GM19099 (cell line): Measurements from ENCODE around the gene PITPNM2.

Experiments used
- POLR2A ChIP-seq: IDR thresholded peaks from 3 replicates; pipeline ENCODE4 v1.6.1; 2011; ENCODE audit warnings: low read depth; ENCODE audit not compliant: insufficient read length; ENCODE audit errors: extremely low read depth

Gene PITPNM2

DNA sequence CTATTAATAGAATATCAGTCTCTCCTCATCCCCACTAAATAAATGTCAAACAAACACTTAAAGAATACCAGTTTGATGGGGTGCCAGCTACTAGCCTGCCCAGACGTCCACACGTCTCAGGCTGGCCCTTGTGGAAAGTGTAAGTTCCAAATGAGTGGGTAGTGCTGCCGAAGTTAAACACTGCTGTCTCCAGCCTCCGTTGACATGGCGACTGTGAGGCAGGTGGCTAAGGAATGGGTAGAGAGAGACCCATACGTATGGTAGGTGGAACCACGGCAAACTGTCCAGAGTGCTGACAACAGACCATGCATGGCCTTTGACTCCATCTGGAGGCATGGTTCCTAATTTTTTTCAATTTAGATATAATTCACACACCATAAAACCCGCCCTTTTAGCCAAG is 37.9 kb downstream of the PITPNM2 start:
- TF ChIP-seq POLR2A = no peak

GRCh38 chr12:123111498-123112165 is 39.3 kb downstream of the PITPNM2 start:
- no peak for TF ChIP-seq POLR2A

DNA sequence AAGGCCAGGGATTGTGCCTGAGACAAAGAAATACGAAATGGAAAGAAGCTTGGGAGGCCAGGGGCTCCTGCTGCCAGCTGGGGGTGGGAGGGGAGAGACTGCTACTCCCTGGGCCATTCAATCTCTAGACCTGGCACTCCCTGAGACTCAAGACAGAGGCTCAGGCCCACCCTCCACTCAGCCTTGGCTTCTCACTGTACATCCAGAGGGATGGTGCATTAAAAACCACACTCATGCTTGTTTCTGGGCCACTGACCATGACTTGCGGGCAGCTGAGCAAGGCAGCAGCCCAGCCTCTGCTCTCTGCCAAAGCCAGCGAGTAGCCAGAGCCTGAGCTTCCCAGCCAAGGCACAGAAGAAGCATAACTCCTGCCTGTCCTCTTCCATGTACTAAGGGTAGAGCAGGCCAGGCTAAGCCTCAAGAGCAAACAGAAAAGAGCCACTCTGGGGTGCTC is 41.5 kb downstream of the PITPNM2 start:
- no peak for TF ChIP-seq POLR2A

DNA sequence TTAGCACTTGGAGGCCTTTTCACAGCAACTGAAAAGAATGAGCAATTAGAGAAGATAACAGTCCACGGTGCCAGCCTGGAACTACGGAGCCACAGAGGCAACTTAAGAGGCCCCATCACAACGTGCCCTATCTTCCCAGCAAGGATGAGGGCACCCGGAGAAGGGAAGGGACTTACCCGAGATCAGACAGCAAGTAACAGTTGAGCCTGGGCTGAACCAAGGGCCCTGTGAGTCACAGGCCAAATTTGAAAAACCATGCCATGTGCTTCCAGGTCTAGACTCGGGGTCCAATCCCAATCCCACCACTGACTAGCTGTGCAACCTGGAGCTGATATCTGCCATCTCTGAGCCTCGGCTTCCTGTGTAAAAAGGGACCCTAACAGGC is 42.2 kb downstream of the PITPNM2 start:
- no peak for TF ChIP-seq POLR2A

DNA sequence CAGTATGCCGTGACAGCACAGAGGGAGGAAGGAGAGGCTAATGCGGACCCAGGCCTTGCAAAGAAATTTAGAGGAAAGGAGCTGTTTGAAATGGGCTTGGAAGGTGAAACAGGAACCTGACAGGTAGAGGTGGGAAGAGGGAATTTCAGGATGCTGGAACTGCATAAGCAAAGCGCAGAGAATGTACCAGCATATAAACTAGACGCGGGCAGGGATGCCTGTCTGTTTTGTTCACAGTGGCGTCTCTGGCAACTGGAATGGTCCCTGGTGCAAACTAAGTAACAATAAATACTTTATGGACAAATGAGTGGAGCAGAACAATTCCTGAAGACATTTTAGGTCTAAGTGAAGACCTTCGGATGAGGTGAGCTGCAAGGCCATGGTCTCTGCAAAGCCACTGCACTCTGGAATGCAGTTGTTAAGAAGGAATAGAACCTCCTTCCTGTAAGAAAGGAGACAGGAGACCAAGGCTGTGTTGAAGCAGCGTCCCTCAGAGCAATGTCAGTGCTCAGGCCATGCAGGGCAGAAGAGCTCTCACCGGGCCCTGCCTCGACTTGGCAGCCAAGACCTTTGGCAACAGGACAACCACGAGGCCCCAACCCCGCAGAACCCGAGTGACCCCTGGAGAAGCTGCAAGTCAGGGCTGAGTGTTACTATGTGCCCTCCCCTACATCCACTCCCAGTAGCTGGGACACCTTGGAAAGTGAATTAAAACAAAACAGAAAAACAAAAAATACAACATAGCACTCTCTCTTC is 42.8 kb downstream of the PITPNM2 start:
- no peak for TF ChIP-seq POLR2A

GRCh38 chr12:123106640-123107359 is 44.1 kb downstream of the PITPNM2 start:
- TF ChIP-seq POLR2A = no peak

GRCh38 chr12:123105211-123105826 is 45.6 kb downstream of the PITPNM2 start:
- no peak for TF ChIP-seq POLR2A

- no peak for TF ChIP-seq POLR2A
Observed at GRCh38 chr12:123104809-123105208, 46.1 kb downstream of the PITPNM2 start.

DNA sequence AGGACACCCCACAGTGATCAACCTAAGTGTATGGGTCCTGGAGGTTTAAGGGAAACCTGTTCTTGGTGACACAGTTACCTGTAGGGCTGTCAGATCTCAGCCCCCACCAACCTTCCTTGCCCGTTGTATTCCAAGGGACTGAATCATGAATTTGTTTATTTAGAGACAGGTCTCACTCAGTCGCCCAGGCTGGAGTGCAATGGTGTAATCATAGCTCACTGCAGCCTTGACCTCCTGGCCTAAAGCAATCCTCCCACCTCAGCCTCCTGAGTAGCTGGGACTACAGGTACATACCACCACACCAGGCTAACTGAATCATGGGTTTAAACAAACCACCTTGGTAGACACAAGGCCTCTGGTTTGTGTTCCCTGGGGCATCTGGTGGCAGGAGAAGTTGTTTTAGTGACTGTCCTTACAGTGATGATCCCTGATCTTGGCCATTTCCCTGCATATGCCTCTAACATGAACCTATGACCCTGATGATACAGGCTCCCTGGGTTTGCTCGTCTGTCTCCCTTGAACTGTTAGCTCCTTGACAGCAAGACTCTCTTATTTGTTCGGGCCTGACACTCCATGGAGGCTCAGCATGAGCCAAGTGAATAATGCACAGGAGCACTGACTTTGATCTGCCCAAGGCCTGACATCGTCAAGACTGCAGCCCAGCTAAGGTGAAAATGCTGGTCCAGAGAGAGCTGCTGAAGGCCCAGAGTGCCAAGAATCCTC is 47.9 kb downstream of the PITPNM2 start:
- no peak for TF ChIP-seq POLR2A

DNA sequence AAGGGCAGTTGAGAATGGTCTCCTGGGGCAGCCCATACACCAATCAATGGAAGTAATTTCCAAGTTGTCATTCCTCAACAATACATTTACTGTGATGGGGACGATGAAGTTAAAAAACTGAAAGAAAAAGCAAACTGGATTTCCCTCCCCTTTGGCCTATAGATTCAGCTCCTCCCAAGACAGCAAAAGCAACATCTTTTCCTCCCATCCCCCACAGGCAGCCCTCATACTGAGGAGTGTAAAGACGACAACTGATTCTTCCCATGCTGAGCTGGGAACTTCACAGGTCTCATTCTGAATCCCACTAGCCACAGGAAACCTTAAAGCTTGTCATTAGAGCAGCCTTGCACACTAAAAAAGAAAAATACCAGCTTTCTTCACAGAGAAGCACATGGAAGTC is 48.5 kb downstream of the PITPNM2 start:
- no peak for TF ChIP-seq POLR2A

GRCh38 chr12:123101526-123101925 is 49.4 kb downstream of the PITPNM2 start:
- no peak for TF ChIP-seq POLR2A
